HTERT RPE-1 (cell line): ENCODE measurements around the gene USP9X.
"Not testable (repeated sequence)": the region's sequence is repeated elsewhere in the genome, so short reads cannot be mapped to it uniquely, and the experiment has no call there.

Experiments used
- in situ Hi-C: fragments of 300-500 bp; cut with MboI; formaldehyde crosslinking; loops from 4 replicates; pipeline ENCODE4 v1.14.3; 2020; ENCODE audit warnings: low sequenced_read_pairs

The USP9X gene

GRCh38 chrX:41084893-41085511 is at the start of gene USP9X:
USP9X (plus strand) TSS chrX:41085445; CDS start chrX:41123629, 38,184 bp downstream.
- in situ Hi-C loops: no loop called here

GRCh38 chrX:41035582-41035981 is 49.7 kb upstream of the USP9X start:
- in situ Hi-C loops: no loop called here

GRCh38 chrX:41036668-41037326 is 48.4 kb upstream of the USP9X start:
- in situ Hi-C loops: no loop called here

GRCh38 chrX:41043196-41043595 is 42.0 kb upstream of the USP9X start:
- in situ Hi-C loops: no loop called here

GRCh38 chrX:41043674-41044345 is 41.4 kb upstream of the USP9X start:
- in situ Hi-C loops: no loop called here

GRCh38 chrX:41045960-41046567 is 39.2 kb upstream of the USP9X start:
- in situ Hi-C loops: no loop called here

GRCh38 chrX:41047878-41048534 is 37.2 kb upstream of the USP9X start:
- in situ Hi-C loops: no loop called here

GRCh38 chrX:41050359-41050758 is 34.9 kb upstream of the USP9X start:
- in situ Hi-C loops: no loop called here

- in situ Hi-C loops: no loop called here
These were observed 34.0 kb upstream of the USP9X start for GRCh38 chrX:41051288-41051687.

GRCh38 chrX:41055740-41056139 is 29.5 kb upstream of the USP9X start:
- in situ Hi-C loops: no loop called here

GRCh38 chrX:41063276-41063675 is 22.0 kb upstream of the USP9X start:
- in situ Hi-C loops: not testable (repeated sequence)

GRCh38 chrX:41064018-41064417 is 21.2 kb upstream of the USP9X start:
- in situ Hi-C loops: no loop called here

- in situ Hi-C loops: no loop called here
These were observed 18.9 kb upstream of the USP9X start for GRCh38 chrX:41066391-41066790.

- in situ Hi-C loops: no loop called here
These were observed 18.3 kb upstream of the USP9X start for GRCh38 chrX:41066969-41067368.

GRCh38 chrX:41067721-41068120 is 17.5 kb upstream of the USP9X start:
- in situ Hi-C loops: no loop called here

- in situ Hi-C loops: no loop called here
These were observed 8.5 kb upstream of the USP9X start for GRCh38 chrX:41076742-41077141.

GRCh38 chrX:41081821-41082220 is 3.4 kb upstream of the USP9X start:
- in situ Hi-C loops: no loop called here

- in situ Hi-C loops: no loop called here
These were observed 2.5 kb upstream of the USP9X start for GRCh38 chrX:41082783-41083182.

- in situ Hi-C loops: no loop called here
These were observed 977 bp upstream of the USP9X start for GRCh38 chrX:41084044-41084892.

GRCh38 chrX:41085512-41085877 is 250 bp downstream of the USP9X start:
- in situ Hi-C loops: no loop called here
